Hepatocyte (in vitro differentiated cells): Measurements from ENCODE around the gene EEF1AKMT4. TPM values are rescaled to one million over a fixed set of nuclear protein-coding genes. Genes with fewer than 3 reads are reported as not detected.

ENCODE experiments used
- DNase-seq: peaks from one replicate; pipeline ENCODE4 v3.0.0-alpha.2; 2016; ENCODE audit warnings: low spot score
- H2AFZ ChIP-seq: fragments of 200-600 bp; sonication (generic); 2 replicates; pipeline ENCODE4 v1.6.0; 2016; ENCODE audit warnings: antibody characterized with exemption, mild to moderate bottlenecking
- H3K27ac ChIP-seq: fragments of 200-600 bp; sonication (generic); 2 replicates; pipeline ENCODE4 v1.5.1; 2016; ENCODE audit warnings: mild to moderate bottlenecking
- H3K27me3 ChIP-seq: fragments of 200-600 bp; sonication (generic); 2 replicates; pipeline ENCODE4 v1.6.1; 2016
- H3K36me3 ChIP-seq: fragments of 200-600 bp; sonication (generic); replicated peaks from 2 replicates; pipeline ENCODE4 v1.5.1; 2016; ENCODE audit warnings: low read depth; ENCODE audit not compliant: insufficient read depth
- H3K4me1 ChIP-seq: fragments of 200-600 bp; sonication (generic); 2 replicates; pipeline ENCODE4 v1.5.1; 2016; ENCODE audit warnings: mild to moderate bottlenecking, moderate library complexity; ENCODE audit not compliant: insufficient read depth
- H3K4me2 ChIP-seq: fragments of 200-600 bp; sonication (generic); 2 replicates; pipeline ENCODE4 v1.6.0; 2016
- H3K4me3 ChIP-seq: fragments of 200-600 bp; sonication (generic); 2 replicates; pipeline ENCODE4 v1.5.1; 2016; ENCODE audit warnings: mild to moderate bottlenecking
- H3K79me2 ChIP-seq: fragments of 200-600 bp; sonication (generic); 2 replicates; pipeline ENCODE4 v1.6.0; 2017; ENCODE audit warnings: mild to moderate bottlenecking
- H3K9me2 ChIP-seq: fragments of 200-600 bp; sonication (generic); replicated peaks from 2 replicates; pipeline ENCODE4 v1.6.0; 2017; ENCODE audit warnings: mild to moderate bottlenecking; ENCODE audit not compliant: insufficient read depth
- H3K9me3 ChIP-seq: fragments of 200-600 bp; sonication (generic); 2 replicates; pipeline ENCODE4 v1.5.1; 2016; ENCODE audit warnings: low read depth, mild to moderate bottlenecking
- H4K20me1 ChIP-seq: fragments of 200-600 bp; sonication (generic); 2 replicates; pipeline ENCODE4 v1.6.0; 2016; ENCODE audit warnings: mild to moderate bottlenecking; ENCODE audit not compliant: insufficient read depth, poor library complexity, severe bottlenecking
- EZH2 ChIP-seq: fragments of 200-600 bp; sonication (generic); IDR thresholded peaks from 2 replicates; pipeline ENCODE4 v1.6.1; 2016; ENCODE audit warnings: antibody characterized with exemption, mild to moderate bottlenecking, borderline replicate concordance
- EZH2phosphoT487 ChIP-seq: fragments of 200-600 bp; sonication (generic); IDR thresholded peaks from one replicate; pipeline ENCODE4 v1.6.1; 2018; ENCODE audit warnings: antibody characterized with exemption, mild to moderate bottlenecking, low read depth, moderate library complexity; ENCODE audit not compliant: unreplicated experiment, severe bottlenecking
- WGBS: methylation state at CpG from one replicate; pipeline ENCODE4 v1.1.6; 2016; ENCODE audit warnings: low lambda C conversion rate; ENCODE audit errors: missing lambda C conversion rate; 5-methylcytosine and 5-hydroxymethylcytosine counted together
- polyA plus RNA-seq: library from polyadenylated mRNA; unstranded; fragments of >200 nt; fragmentation: Nextera tagmentation; extraction: Ambion mirVana; gene quantifications from 2 replicates; pipeline ENCODE4 v1.2.1, GENCODE V29; 2016
- total RNA-seq: library from RNA; depleted of rRNA; stranded (reverse); fragments of >200 nt; gene quantifications from 2 replicates; pipeline ENCODE4 v1.2.3, GENCODE V29; 2014
- TF ChIP-seq, protein P1 (sequence below): fragments of 200-600 bp; sonication (generic); IDR thresholded peaks from 2 replicates; pipeline ENCODE4 v1.5.1; 2016; ENCODE audit warnings: antibody characterized with exemption, mild to moderate bottlenecking; ENCODE audit not compliant: poor library complexity

EEF1AKMT4 gene
- total and polyA plus RNA-seq, 2 experiments from 2014 or later, result 9.8 to 13.5 TPM

DNA sequence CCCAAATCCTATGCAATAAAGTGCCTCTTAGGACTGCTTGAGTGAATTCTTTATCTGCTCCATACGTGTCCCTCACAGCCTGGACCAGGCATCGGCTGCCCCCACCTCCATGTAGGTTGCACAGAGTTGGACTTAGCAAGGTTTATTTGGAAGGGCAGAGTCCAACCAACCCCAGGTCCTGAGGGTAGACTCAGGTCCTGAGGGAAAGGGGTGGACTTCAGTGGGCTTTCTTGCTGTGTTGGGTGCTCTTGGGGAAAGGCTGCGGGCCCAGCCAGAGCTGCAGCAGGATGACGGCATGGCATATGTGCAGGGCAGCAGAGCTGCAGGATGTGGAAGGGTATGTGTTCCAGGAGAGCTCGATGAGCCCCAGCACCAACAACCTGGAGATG is 7.2 kb upstream of the EEF1AKMT4 start:
- no peak for DNase-seq
- Histone ChIP-seq H4K20me1 (no peaks in the 10 kb centered on the region), H3K9me2 (no peaks in the 10 kb centered on the region), H3K4me3 (no peak overlapping the region), H3K27ac (no peak overlapping the region), H3K4me2 (no peak overlapping the region), H3K9me3 (no peaks in the 10 kb centered on the region), H3K79me2 (peaks cover 7% of the 10 kb centered on the region), H3K4me1 (no peaks in the 10 kb centered on the region), H3K27me3 (no peaks in the 10 kb centered on the region), H3K36me3 (no peaks in the 10 kb centered on the region), H2AFZ (no peak overlapping the region)
- TF ChIP-seq EZH2, result no peak
- no peak for TF ChIP-seq EZH2phosphoT487
- TF ChIP-seq, protein P1, sequence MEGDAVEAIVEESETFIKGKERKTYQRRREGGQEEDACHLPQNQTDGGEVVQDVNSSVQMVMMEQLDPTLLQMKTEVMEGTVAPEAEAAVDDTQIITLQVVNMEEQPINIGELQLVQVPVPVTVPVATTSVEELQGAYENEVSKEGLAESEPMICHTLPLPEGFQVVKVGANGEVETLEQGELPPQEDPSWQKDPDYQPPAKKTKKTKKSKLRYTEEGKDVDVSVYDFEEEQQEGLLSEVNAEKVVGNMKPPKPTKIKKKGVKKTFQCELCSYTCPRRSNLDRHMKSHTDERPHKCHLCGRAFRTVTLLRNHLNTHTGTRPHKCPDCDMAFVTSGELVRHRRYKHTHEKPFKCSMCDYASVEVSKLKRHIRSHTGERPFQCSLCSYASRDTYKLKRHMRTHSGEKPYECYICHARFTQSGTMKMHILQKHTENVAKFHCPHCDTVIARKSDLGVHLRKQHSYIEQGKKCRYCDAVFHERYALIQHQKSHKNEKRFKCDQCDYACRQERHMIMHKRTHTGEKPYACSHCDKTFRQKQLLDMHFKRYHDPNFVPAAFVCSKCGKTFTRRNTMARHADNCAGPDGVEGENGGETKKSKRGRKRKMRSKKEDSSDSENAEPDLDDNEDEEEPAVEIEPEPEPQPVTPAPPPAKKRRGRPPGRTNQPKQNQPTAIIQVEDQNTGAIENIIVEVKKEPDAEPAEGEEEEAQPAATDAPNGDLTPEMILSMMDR, result no peak
- WGBS, result 86% methylated on average over 5 of the region's 5 CpGs

DNA sequence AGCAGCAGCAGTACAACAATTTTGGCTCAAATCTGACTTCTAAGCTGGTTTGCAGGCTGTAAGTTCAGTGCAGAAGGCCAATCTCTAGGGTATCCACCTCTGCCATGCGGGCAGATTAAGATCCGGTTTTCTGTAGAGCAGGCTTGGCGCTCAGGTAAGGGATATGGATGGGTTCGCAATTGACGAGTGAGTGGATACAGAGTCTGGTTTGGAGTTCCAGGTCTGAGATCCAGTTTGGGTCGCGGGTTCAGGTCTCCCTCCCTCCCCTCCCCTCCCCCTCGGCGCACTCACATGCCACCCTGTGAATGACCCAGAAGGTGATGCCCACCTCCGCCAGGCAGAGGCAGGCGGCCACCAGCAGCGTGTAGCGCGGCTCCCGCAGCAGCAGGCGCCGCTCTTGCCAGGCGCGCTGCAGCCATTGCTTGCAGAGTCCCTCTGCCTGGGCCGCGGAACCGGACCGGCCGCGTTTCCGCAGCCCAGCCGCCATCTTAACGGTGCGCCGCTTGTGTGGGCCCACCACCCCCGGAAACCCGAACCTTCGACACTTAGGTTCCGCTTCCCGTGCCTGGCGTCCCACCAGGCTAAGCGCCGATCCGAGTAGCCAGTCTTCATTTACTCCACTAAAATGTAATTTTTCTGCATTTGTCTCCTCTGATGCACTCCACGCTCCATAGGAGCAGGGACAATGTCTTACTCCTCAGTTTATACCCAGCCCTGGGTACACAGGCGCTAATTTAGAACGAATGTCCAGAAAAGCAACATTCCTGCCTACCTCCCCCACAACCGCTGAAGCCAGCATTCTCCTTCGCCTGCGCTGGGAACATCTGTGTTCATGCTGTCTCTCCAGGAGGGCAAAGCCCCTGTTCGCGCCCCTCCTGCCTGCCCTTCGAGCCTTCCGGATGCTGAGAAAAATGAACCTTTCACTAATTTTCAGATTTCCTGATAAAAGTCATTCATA is 739 bp upstream of the EEF1AKMT4 start, which contains the start of gene ALG3:
Gene ALG3 (minus strand): TSS at position 509 of the 958 bp plus-strand sequence. CDS start 22 bp downstream, at position 487.
- peak; percentile 93 for DNase-seq
- Histone ChIP-seq H3K27me3 (no peaks in the 10 kb centered on the region), H3K4me2 (peak within 1 kb of the TSS; percentile 99), H3K36me3 (no peaks in the 10 kb centered on the region), H3K9me2 (no peaks in the 10 kb centered on the region), H3K9me3 (no peaks in the 10 kb centered on the region), H2AFZ (peak within 1 kb of the TSS; percentile 99), H3K79me2 (peaks cover 24% of the 10 kb centered on the region), H3K4me3 (peak within 1 kb of the TSS; percentile 93), H3K4me1 (peaks cover 12% of the 10 kb centered on the region), H3K27ac (peak within 1 kb of the TSS; percentile 86), H4K20me1 (no peaks in the 10 kb centered on the region)
- TF ChIP-seq, protein P1, result no peak
- TF ChIP-seq EZH2, result no peak
- TF ChIP-seq EZH2phosphoT487, result no peak
- 2% methylated on average over 46 of the region's 49 CpGs for WGBS

DNA sequence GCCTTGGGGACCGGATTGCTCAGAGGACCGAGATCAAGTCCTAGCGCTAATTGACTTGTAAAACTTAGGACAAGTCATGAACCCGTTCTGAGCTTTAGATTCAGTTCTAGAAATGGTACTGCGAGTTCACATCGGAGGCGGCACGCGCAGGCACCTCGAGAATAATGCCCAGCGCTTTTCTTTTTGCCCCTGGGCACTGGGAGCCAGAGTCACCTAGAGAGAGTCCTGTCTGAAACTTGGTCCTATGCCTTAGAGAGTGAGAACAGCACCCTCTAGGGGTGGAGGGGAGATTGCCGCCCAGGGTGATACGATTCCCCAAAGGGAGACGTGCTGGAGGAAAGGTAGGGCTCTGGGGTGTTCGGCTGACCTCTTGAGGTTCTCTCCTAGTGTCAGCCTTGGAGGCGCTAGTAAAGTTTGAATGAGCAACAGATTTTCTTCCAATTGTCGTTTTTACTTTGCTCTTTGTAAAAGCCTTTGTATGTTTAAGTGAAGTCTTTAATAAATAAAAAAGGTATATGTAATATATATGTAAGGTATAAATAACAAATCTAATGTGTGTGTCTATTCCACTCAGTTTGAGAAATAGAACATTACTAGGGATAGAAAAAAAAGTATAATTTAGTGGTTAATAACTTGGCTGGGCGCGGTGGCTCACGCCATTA is 826 bp downstream of the EEF1AKMT4 start:
- no peaks in the 10 kb centered on the region for H3K9me3 ChIP-seq
- H3K4me3 ChIP-seq, result peak overlapping the region; percentile 50
- TF ChIP-seq, protein P1, result peak; percentile 83
- no peak for TF ChIP-seq EZH2
- TF ChIP-seq EZH2phosphoT487, result no peak
- DNase-seq, result peak; percentile 93
- 17% methylated on average over 20 of the region's 20 CpGs for WGBS
- H3K27me3 ChIP-seq, result no peaks in the 10 kb centered on the region
- peak overlapping the region; percentile 77 for H2AFZ ChIP-seq
- no peaks in the 10 kb centered on the region for H3K9me2 ChIP-seq
- no peaks in the 10 kb centered on the region for H4K20me1 ChIP-seq
- H3K4me2 ChIP-seq, result peak overlapping the region; percentile 88
- peaks cover 12% of the 10 kb centered on the region for H3K4me1 ChIP-seq
- H3K36me3 ChIP-seq, result no peaks in the 10 kb centered on the region
- peak overlapping the region; percentile 40 for H3K27ac ChIP-seq
- H3K79me2 ChIP-seq, result peaks cover 24% of the 10 kb centered on the region
